GM18858 (cell line): ENCODE results near the gene C1QTNF8.
"Not testable (repeated sequence)": the region's sequence is repeated elsewhere in the genome, so short reads cannot be mapped to it uniquely, and the experiment has no call there.

Source experiments
- ATAC-seq: cut with Tn5 transposase; IDR thresholded peaks from one replicate; pipeline ENCODE4 v1.9.1; 2021; ENCODE audit not compliant: unreplicated experiment

Gene C1QTNF8

GRCh38 chr16:1094601-1095449 is 1.2 kb downstream of the C1QTNF8 start:
- ATAC-seq: no peak

- no peak for ATAC-seq
These were observed 1.9 kb downstream of the C1QTNF8 start for GRCh38 chr16:1094124-1094479.

GRCh38 chr16:1093284-1094123 is 2.5 kb downstream of the C1QTNF8 start:
- ATAC-seq: no peak

DNA sequence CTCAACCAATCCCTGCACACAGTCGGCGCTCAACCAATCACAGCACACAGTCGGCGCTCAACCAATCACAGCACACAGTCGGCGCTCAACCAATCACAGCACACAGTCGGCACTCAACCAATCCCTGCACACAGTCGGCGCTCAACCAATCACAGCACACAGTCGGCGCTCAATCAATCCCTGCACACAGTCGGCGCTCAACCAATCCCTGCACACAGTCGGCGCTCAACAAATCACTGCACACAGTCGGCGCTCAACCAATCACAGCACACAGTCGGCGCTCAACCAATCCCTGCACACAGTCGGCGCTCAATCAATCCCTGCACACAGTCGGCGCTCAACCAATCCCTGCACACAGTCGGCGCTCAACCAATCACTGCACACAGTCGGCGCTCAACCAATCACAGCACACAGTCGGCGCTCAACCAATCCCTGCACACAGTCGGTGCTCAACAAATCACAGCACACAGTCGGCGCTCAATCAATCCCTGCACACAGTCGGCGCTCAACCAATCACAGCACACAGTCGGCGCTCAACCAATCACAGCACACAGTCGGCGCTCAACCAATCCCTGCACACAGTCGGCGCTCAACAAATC is 3.3 kb downstream of the C1QTNF8 start:
- ATAC-seq: not testable (repeated sequence)

DNA sequence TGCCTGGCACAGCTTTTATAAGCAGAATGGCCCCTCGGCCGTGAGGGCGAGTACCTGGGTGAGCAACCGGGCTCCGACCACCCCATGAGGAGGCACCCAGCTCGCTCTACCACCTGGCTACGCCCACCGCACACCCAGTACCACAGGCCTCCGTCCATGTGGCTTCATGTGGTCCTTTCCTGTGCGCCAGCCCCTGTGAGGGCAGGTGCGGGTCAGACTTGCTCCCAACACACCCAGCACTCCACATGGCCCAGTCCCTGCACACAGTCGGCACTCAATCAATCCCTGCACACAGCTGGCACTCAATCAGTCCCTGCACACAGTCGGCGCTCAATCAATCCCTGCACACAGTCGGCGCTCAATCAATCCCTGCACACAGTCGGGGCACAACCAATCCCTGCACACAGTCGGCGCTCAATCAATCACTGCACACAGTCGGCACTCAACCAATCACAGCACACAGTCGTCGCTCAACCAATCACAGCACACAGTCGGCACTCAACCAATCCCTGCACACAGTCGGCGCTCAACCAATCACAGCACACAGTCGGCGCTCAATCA is 4.0 kb downstream of the C1QTNF8 start:
- no peak for ATAC-seq

DNA sequence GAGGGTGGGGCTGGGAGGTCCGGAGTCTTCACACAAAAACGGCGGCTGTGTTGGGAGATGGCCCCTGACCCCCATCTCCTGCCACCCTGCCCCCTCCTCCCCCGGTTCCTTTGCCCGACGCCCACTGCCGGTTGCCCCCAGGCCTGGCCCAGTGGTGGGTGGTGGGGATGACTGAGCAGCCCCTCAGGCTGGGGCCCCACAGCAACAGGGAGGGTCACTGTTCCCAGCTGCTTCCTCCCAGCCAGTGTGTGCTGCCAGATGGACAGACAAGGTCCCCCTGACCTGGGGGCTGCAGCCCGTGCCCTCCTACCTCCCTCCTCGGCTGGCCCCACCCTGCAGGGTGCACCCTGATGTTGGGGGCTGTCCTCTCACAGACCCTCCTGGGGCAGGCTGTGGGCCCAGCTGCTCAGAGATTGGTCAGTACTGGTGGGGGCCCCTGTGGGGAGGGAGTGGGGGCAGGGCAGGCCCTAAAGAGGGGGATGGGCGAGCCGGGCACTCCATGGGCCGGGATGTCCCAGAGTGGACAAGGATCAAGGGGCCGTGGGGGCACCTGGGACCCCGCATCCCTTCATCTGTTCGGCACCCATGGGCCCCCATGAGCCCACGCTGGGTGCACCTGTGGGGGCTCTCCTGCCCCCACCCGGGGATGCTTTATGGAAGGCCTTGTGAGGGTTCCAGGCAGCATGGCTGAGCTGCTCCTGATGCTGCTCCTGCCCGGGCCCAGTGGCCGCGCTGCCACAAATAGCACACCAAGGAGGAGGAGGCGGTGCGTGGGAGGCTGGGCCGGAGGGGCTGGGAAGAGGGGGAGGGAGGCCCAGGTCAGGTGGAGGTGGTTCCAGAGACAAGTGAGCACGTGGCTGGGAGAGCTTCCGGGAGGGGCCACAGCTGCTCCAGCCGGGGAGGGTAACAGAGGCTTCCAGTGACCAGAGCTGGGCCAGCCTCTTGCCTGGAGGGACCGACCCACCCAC is 5.1 kb downstream of the C1QTNF8 start:
- no peak for ATAC-seq

DNA sequence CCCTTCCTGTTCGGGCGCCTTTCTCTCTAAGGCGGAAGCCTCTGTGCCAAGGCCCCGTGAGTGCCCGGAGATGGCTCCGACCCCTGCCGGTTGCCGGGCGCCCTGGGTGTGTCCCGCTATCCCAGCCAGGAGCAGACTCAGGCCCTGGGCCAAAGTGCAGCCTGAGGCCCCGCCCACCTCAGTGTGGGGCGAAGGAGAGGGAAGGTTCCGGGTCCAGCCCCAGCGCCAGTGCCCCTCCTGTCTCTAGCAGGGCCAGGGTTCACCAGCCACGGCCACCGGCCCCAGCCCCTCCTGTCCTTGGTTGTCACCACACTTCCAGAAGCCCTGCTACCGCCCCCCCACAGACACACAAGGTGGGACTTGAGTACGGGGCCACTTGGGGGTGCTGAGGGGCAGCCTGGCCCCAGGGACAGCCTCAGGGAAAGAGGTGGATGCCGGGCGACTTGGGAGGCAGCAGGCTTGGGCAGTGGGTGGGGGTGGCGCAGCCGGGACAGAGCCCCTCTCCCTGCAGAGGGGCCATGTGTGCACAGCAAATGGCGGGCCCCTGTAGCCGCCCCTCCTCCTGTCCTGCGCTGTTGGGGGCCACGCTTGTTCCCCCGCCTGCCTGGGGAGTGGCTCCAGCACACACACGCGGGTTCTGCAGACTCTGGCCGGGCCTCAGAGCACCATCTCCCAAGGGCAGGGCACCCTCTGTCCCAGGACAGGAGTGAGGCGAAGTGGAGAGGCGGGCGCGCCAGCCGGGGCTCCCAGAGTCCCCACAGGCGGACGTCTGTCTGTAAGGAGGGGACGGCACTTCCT is 6.0 kb downstream of the C1QTNF8 start:
- ATAC-seq: no peak

DNA sequence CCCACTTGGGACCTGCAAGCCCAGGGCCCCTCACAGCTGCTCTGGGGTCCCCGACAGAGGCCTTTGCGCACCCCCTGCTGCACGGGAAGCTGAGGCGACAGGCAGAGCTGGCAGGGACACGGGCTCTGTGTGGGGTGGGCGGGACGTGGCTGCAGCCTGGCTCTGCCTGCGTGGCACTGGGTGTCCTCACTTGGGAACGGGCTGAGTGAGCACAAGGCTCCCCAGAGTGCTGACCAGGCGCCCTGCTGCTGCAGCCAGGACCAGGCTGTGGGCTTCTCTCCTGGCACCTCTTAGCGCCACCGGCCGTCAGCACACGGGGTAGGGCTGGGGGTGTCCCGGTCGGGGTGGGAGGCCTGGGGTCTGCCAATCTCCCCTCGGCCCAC is 6.6 kb downstream of the C1QTNF8 start:
- no peak for ATAC-seq

GRCh38 chr16:1088295-1089170 is 7.5 kb downstream of the C1QTNF8 start:
- no peak for ATAC-seq

GRCh38 chr16:1086443-1086842 is 9.6 kb downstream of the C1QTNF8 start:
- not testable (repeated sequence) for ATAC-seq

DNA sequence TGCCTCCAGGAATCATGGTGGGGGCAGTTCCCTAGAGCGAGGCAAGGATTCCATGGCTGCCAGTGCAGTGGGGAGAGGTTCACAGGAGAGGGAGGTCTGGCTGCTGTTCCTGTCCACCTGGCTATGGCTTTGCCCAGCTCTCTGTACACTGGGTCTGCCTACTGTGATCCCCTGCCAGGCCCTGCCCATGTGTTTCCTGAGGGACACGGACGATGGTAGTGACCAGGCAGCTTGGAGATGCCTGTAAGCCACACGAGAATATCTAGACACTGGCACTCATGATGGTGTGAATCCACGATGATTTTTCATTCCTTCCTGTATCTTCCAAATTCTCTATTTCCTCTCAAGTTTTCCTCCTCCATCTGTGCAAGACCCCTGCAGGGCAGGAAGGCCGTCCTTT is 11.1 kb downstream of the C1QTNF8 start:
- ATAC-seq: no peak

DNA sequence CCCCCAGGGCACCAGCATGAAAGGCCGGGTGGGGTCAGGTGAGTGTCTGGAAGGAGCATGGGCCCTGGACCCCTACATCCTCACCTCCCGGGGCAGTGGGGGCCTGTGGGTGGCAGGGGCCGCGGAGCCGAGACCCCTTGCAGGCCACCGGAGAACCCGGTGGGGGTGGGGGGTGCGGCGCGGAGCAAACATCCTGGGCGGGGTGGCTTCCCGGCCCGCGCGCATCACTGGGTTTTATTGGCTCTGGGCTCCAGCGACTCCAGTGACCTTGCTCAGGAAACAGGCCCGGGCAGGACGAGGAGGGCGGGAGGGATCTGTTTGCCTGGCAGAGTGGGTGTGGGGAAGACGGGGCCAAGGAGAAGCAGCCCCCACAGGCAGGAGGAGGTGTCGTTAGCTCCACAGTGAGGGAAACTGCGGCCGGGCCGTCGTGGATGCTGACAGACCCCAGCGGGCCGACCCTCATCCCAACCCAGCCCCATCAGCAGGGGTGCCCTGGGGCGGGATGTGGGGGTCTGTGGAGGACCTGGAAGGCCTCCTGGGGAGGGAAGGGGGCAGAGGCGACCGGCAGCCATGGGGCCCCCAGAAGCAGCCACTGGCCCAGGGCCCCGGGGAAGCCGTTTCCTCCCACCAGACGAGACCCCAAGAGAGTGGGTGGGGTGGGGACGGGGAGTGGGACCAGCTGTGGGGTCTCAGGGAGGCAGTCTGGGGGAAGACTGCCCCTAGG is 12.9 kb downstream of the C1QTNF8 start:
- no peak for ATAC-seq

DNA sequence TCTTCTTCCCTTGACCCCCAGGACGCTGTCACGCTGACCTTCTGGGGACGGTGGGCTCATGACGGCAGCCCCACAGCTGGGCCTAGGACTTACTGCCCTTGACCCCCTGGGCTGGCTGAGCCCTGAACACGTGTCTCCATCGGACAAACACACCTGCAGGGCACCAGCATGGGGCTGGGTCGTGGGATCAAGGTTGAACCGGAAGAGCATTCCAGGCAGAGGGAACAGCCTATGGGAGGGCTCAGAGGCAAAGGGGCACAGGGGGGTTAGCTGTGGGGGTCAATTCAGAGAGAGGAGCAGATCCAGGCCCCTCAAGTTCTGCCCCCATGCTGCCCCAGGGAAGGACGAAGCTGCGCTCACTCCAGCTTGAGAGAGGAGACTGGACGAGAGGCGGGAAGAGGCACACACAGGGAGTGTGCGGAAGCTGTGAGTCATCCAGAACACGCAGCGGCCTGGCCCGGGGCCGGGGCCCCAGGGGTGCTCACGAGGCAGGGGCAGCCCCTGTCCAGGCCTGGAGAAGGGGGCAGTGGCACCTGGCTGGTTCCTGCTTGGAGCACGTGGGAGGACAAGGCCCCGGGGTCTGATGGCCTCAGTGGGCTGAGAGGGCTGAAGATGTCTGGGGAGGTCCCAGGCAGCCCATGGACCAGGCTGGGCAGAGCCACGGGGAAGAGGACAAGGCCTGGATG is 13.6 kb downstream of the C1QTNF8 start:
- no peak for ATAC-seq

- ATAC-seq: no peak
These were observed 14.2 kb downstream of the C1QTNF8 start for GRCh38 chr16:1081734-1082265.

DNA sequence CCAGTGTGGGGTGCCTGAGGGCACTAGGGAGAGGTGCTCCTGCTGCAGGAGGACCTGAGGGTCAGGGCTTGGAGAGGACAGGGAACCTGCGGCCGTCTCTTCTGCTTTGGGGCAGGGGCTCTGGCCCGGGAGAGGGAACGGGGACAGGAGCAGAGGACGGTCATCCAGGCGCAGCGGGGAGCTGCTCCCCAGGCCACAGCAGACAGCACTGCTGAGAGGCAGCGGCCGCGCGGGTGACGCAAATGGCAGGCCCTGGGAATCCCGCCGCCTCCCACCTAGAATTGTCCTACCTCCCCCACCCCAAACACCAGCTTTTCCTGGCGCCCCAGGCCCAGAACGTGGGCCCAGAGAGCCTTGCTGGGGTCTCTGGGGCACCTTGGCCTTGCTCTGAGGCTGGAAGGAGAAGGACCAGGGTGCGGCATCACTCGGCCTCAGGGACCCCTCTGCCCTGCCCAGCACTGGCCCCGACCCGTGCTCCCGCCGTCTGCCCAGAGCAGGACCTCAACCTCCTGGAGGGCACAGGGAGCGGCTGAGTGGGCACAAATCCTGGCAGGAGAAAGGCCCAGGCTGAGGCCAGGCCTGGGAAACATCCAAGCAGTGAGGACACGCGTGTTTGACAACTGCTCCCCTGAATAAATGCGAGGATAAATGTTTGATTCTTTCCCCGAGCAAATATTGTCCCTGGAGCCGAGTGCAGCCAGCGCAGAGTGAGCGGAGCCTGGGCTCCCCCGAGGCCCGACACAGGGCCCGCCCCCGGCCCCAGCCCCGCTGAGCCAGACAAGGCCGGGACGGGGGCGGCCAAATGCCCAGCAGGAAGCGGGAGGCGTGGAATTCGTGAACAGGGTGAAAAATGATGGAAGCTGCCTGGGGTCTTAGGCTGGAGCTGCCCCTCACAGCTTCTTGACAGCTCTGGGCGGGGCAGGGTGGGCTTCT is 15.0 kb downstream of the C1QTNF8 start:
- no peak for ATAC-seq
